Heart right ventricle (tissue), 16 donors: ENCODE results near the gene MAPRE3. TPM values are rescaled to one million over a fixed set of nuclear protein-coding genes. Genes with fewer than 3 reads are reported as not detected.

Experiments
- ATAC-seq, 8 donors: fragments of 200-7000 bp; cut with Tn5 transposase; one replicate each; pipeline ENCODE4 v1.9.1; 2020; ENCODE audit warnings: mild to moderate bottlenecking in 8 of 8, moderate library complexity in 8 of 8, moderate number of reproducible peaks in 1 of 8
- DNase-seq, 2 donors: peaks; one replicate each; pipeline ENCODE4 v3.0.0-alpha.2; 2020
- H3K27ac ChIP-seq, 10 donors: fragments of 200-600 bp; sonication (generic) in 2 of 10; one replicate each; pipeline versions ENCODE4 v1.5.0 to v1.8.0; 2020 to 2022; ENCODE audit warnings: mild to moderate bottlenecking in 3 of 10
- H3K27me3 ChIP-seq, 7 donors: fragments of 200-600 bp; one replicate each; pipeline ENCODE4 v1.8.0; 2021 to 2022; ENCODE audit warnings: mild to moderate bottlenecking in 2 of 7
- H3K36me3 ChIP-seq, 9 donors: fragments of 200-600 bp; sonication (generic) in 1 of 9; one replicate each; pipeline versions ENCODE4 v1.5.0 to v1.8.0; 2020 to 2022; ENCODE audit warnings: mild to moderate bottlenecking in 2 of 9
- H3K4me1 ChIP-seq, 9 donors: fragments of 200-600 bp; sonication (generic) in 1 of 9; one replicate each; pipeline versions ENCODE4 v1.5.0 to v1.8.0; 2020 to 2022; ENCODE audit warnings: mild to moderate bottlenecking in 4 of 9
- H3K4me3 ChIP-seq, 10 donors: fragments of 200-600 bp; sonication (generic) in 2 of 10; one replicate each; pipeline versions ENCODE4 v1.5.0 to v1.8.0; 2020 to 2022; ENCODE audit warnings: mild to moderate bottlenecking in 7 of 10, moderate library complexity in 2 of 10
- H3K9me3 ChIP-seq, 11 donors: fragments of 200-600 bp in 10 of 11; sonication (generic) in 2 of 11; one replicate each; pipeline versions ENCODE4 v1.5.0 to v1.8.0; 2013 to 2022; ENCODE audit warnings: mild to moderate bottlenecking in 2 of 11, control low read depth in 1 of 11, moderate library complexity in 1 of 11
- CTCF ChIP-seq, 9 donors: fragments of 200-600 bp; sonication (generic) in 2 of 9; IDR thresholded peaks; one replicate each; pipeline versions ENCODE4 v1.5.0 to v1.8.0; 2021 to 2022; ENCODE audit warnings: antibody characterized with exemption in 9 of 9, mild to moderate bottlenecking in 5 of 9, moderate library complexity in 1 of 9
- WGBS, 2 donors: extraction: QIAGEN DNeasy Blood & Tissue Kit; methylation state at CpG; one replicate each; pipeline ENCODE4 v1.1.7; 2013; ENCODE audit warnings: inconsistent platforms in 1 of 2; 5-methylcytosine and 5-hydroxymethylcytosine counted together
- intact Hi-C, 10 donors: fragments of 100-400 bp; cut with DNase I; formaldehyde crosslinking; loops; one replicate each; pipeline versions ENCODE4 v1.11.1 to v1.14.2; 2022
- polyA plus RNA-seq, 2 donors: library from polyadenylated mRNA; stranded (reverse); fragments of 200-250 nt; gene quantifications; one replicate each; pipeline ENCODE4 v1.2.3, GENCODE V29; 2013
- total RNA-seq, 10 donors: library from RNA; stranded (reverse); fragmentation: NEBNext Ultra II Directional in 3 of 10; extraction: Animal tissue kit (Norgen Biotek cat#: 25700) in 3 of 10; gene quantifications; one replicate each; pipeline versions ENCODE4 v1.2.1 to v1.2.4, GENCODE V29; 2021 to 2023
- donor health status: Arrhythmogenic right ventricular cardiomyopathy.
- donor health status: ischemic (EF 13 %, LVEDD 7.1; RV severe dilation, severe dysfunction).
- donor health status: healthy with polysubstance abuse.
- donor health status: DM: no; HTN: yes; CAD: no.
- donor health status: DM: no; HTN: no; CAD: no.
- donor health status: ischemic (EF 25% LVEDD 6.9; RV normal size, moderate dysfunction).
- donor health status: ischemic (EF 25% LVEDD 5.7; RV mildly dilated, moderate dysfunction).
- donor health status: healthy.
- donor health status: DM: yes; HTN: yes; CAD: no.
- donor health status: Ischemic cardiomyopathy.
- donor health status: ischemic (EF 35%, LVEDD 5.7; RV mildly dilated, moderate dysfunction).
- donor health status: nonischemic (EF 11% LVEDD 7.7; RV severe dilation, severe dysfunction).
- donor health status: DM: yes; HTN: yes; CAD: no.
- donor health status: PGD.
- donor health status: ischemic (EF 29% LVEDD 5.4; RV normal size, mild dysfunction).
- donor health status: nonischemic (EF 23%, LVEDD 6.1; RV moderate dilation, normal function).

MAPRE3 gene
- total and polyA plus RNA-seq, 12 donors: 23.0 to 68.8 (median 47.2) TPM

GRCh38 chr2:27058210-27058609, 87.8 kb downstream of the MAPRE3 start:
- no peak for DNase-seq
- Histone ChIP-seq H3K27ac (no peak overlapping the region), H3K9me3 (no peaks in the 10 kb centered on the region), H3K36me3 (peaks cover 0 to 93% (median 33%) of the 10 kb centered on the region in 9 donors), H3K4me3 (no peak overlapping the region), H3K4me1 (peaks cover 0 to 12% (median 0%) of the 10 kb centered on the region in 9 donors), H3K27me3 (no peaks in the 10 kb centered on the region)
- ATAC-seq: no peak
- no peak for TF ChIP-seq CTCF (IDR thresholded peaks at IDR 0.05)
- 93 to 94% methylated on average over 10 of the region's 10 CpGs for WGBS, 2 donors
- intact Hi-C loops: no loop called here

GRCh38 chr2:27059141-27059820, 88.8 kb downstream of the MAPRE3 start:
- TF ChIP-seq CTCF (IDR thresholded peaks at IDR 0.05): no peak
- 67 to 75% methylated on average over 15 of the region's 15 CpGs for WGBS, 2 donors
- Histone ChIP-seq H3K9me3 (no peaks in the 10 kb centered on the region), H3K27ac (peak overlapping the region in 2 of 10 donors; percentile 13 to 31), H3K36me3 (peaks cover 0 to 82% (median 29%) of the 10 kb centered on the region in 9 donors), H3K27me3 (no peaks in the 10 kb centered on the region), H3K4me1 (peaks cover 0 to 18% (median 4%) of the 10 kb centered on the region in 9 donors), H3K4me3 (no peak overlapping the region)
- DNase-seq (no peak), ATAC-seq (peak; percentile 11 to 44 (median 37))
- intact Hi-C loops: no loop called here

DNA sequence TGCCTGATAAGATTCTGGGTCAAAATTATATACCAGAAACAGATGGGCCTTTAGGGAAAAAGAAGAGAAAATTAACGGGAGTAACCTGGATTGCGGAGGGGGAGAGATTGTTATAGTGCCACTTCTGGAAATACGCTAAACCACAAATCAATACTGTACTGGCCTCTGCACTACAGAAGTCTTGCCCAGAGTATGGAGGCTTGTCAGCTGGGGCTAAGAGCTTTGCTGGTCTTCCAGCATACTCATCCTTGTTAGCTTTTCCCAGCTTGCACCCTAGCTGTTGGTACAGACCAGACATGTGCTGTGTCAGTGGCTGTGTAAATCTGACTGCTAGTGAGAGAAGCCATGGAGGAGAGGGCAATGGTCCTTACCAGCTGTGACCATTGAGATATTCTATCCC, 89.9 kb downstream of the MAPRE3 start:
- H3K36me3 ChIP-seq: peaks cover 0 to 81% (median 19%) of the 10 kb centered on the region in 9 donors
- H3K27me3 ChIP-seq: no peaks in the 10 kb centered on the region
- no peak for ATAC-seq
- no peak for TF ChIP-seq CTCF (IDR thresholded peaks at IDR 0.05)
- no peak for DNase-seq
- intact Hi-C loops: no loop called here
- no peak overlapping the region for H3K27ac ChIP-seq
- WGBS, 2 donors: 91 to 94% methylated on average over 3 of the region's 3 CpGs
- no peak overlapping the region for H3K4me3 ChIP-seq
- H3K9me3 ChIP-seq: no peaks in the 10 kb centered on the region
- peaks cover 0 to 18% (median 4%) of the 10 kb centered on the region in 9 donors for H3K4me1 ChIP-seq

DNA sequence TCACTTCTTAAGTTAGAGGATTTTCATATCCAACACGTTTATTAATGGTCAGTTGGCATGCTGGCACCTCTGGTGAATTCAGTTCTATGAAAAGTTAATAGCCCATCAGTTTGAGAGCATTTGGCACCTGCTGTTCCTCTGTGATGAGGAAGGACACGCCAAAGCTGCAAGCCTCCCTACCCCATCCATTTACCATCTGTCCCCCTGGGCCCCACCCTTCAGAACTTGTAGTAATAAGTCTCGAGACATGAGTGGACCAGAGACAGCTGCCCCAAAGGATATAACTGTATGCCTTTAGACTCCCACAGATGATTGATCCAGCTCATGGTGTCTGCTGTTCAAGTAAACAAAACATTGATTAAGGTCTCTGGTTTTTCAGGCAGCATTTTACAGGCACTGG, 94.7 kb downstream of the MAPRE3 start:
- Histone ChIP-seq H3K4me1 (peaks cover 5 to 36% (median 21%) of the 10 kb centered on the region in 9 donors), H3K4me3 (no peak overlapping the region), H3K27ac (no peak overlapping the region), H3K9me3 (no peaks in the 10 kb centered on the region), H3K36me3 (peaks cover 0 to 78% (median 14%) of the 10 kb centered on the region in 9 donors), H3K27me3 (no peaks in the 10 kb centered on the region)
- intact Hi-C loops: no loop called here
- WGBS, 2 donors: 86 to 87% methylated on average over 3 of the region's 3 CpGs
- TF ChIP-seq CTCF (IDR thresholded peaks at IDR 0.05): no peak
- no peak for DNase-seq
- no peak for ATAC-seq
